NT2/D1 (cell line): Measurements from ENCODE around the gene SLC19A1.

Source experiments
- SUZ12 ChIP-seq: IDR thresholded peaks from 2 replicates; pipeline ENCODE4 v1.6.1; 2011; ENCODE audit not compliant: insufficient read length, insufficient read depth; ENCODE audit errors: extremely low read depth
- YY1 ChIP-seq: IDR thresholded peaks from 2 replicates; pipeline ENCODE4 v1.6.1; 2011; ENCODE audit not compliant: insufficient read length, insufficient read depth
- ZNF274 ChIP-seq: IDR thresholded peaks from 2 replicates; pipeline ENCODE4 v1.6.1; 2011; ENCODE audit warnings: mild to moderate bottlenecking, low read depth, low read length

GRCh38 chr21:45506836-45507522 lies 35.3 kb downstream of the SLC19A1 start:
- TF ChIP-seq YY1 (no peak), SUZ12 (no peak), ZNF274 (no peak)
